Measurements from ENCODE around the gene NCOA6.

- TF ChIP-seq CTCF (conservative IDR thresholded peaks at IDR 0.05) (no peak), EZH2 (IDR thresholded peaks at IDR 0.05; ENCODE audit: low read depth) (no peak)
These were observed 50.6 kb downstream of the NCOA6 start for GRCh38 chr20:34774886-34775285.

Data from PC-9 (cell line).